IMR-90 (cell line): Measurements from ENCODE around the gene SOX5. TPM values are rescaled to one million over a fixed set of nuclear protein-coding genes. Genes with fewer than 3 reads are reported as not detected.

Source experiments
- ATAC-seq: fragments of 200-7000 bp; cut with Tn5 transposase; 2 replicates; pipeline ENCODE4 v1.9.1; 2020; ENCODE audit warnings: low read depth, mild to moderate bottlenecking, moderate library complexity
- BruUV-seq: library from RNA; stranded (reverse); fragments of 400-500 nt; replicated peaks from 2 replicates; lab custom pipeline; 2021; lab: Mats Ljungman, UMichigan
- CTCF ChIA-PET: fragments of 300-600 bp; formaldehyde crosslinking; extraction: SDS; loops from one replicate; lab custom pipeline; 2021; ENCODE audit warnings: antibody characterized with exemption; lab: Yijun Ruan, JAX
- POLR2A ChIA-PET: fragments of 300-600 bp; sonication (Branson Sonifier 250); formaldehyde crosslinking; loops from one replicate; lab custom pipeline; 2022; ENCODE audit warnings: antibody characterized with exemption; ENCODE audit not compliant: unreplicated experiment; lab: Charles Lee
- DNase-seq: peaks from one replicate; pipeline ENCODE4 v3.0.0; 2013
- H2AFZ ChIP-seq: replicated peaks from 2 replicates; pipeline ENCODE3; 2013; ENCODE audit warnings: low read length, mild to moderate bottlenecking; ENCODE audit not compliant: poor library complexity
- H2AK5ac ChIP-seq: 2 replicates; pipeline ENCODE4 v1.6.1; 2013; ENCODE audit warnings: low read depth, low read length, inconsistent platforms
- H2AK9ac ChIP-seq: replicated peaks from 2 replicates; pipeline ENCODE3; 2013; ENCODE audit warnings: mild to moderate bottlenecking, low read depth, low read length, moderate library complexity; ENCODE audit not compliant: poor library complexity
- H2BK120ac ChIP-seq: 2 replicates; pipeline ENCODE4 v1.6.1; 2013; ENCODE audit warnings: low read depth, low read length, inconsistent platforms
- H2BK15ac ChIP-seq: 3 replicates; pipeline ENCODE4 v1.6.1; 2013; ENCODE audit warnings: low read depth, low read length, inconsistent platforms
- H2BK20ac ChIP-seq: 2 replicates; pipeline ENCODE4 v1.6.1; 2013; ENCODE audit warnings: low read depth, mild to moderate bottlenecking, inconsistent platforms, low read length, moderate library complexity
- H2BK5ac ChIP-seq: 2 replicates; pipeline ENCODE4 v1.6.1; 2013; ENCODE audit warnings: mild to moderate bottlenecking, low read depth, low read length, inconsistent platforms; ENCODE audit not compliant: poor library complexity, severe bottlenecking
- H3K14ac ChIP-seq: replicated peaks from 2 replicates; pipeline ENCODE4 v1.6.1; 2013; ENCODE audit warnings: low read depth, low read length, inconsistent platforms
- H3K18ac ChIP-seq: 2 replicates; pipeline ENCODE4 v1.6.1; 2013; ENCODE audit warnings: low read depth, low read length, control low read depth
- H3K23ac ChIP-seq: 2 replicates; pipeline ENCODE4 v1.6.1; 2013; ENCODE audit warnings: low read depth, low read length, inconsistent platforms
- H3K27ac ChIP-seq: 2 replicates; pipeline ENCODE4 v1.5.1; 2013; ENCODE audit warnings: mild to moderate bottlenecking, control low read depth, low read length; ENCODE audit not compliant: insufficient read depth
- H3K27me3 ChIP-seq: 2 replicates; pipeline ENCODE4 v1.6.1; 2013; ENCODE audit warnings: low read length; ENCODE audit not compliant: control insufficient read depth, insufficient read depth
- H3K36me3 ChIP-seq: 2 replicates; pipeline ENCODE4 v1.6.1; 2013; ENCODE audit warnings: low read length, mixed read lengths; ENCODE audit not compliant: control insufficient read depth, insufficient read depth
- H3K4ac ChIP-seq: 2 replicates; pipeline ENCODE4 v1.6.1; 2013; ENCODE audit warnings: low read depth, low read length, inconsistent platforms
- H3K4me1 ChIP-seq: 2 replicates; pipeline ENCODE4 v1.6.1; 2013; ENCODE audit warnings: low read length, mixed read lengths; ENCODE audit not compliant: control insufficient read depth, insufficient read depth
- H3K4me2 ChIP-seq: 2 replicates; pipeline ENCODE4 v1.6.1; 2013; ENCODE audit warnings: low read depth, mild to moderate bottlenecking, control low read depth, low read length, moderate library complexity
- H3K4me3 ChIP-seq: 2 replicates; pipeline ENCODE4 v1.5.1; 2013; ENCODE audit warnings: low read depth, mild to moderate bottlenecking, control low read depth, low read length, moderate library complexity; ENCODE audit not compliant: insufficient read depth
- H3K56ac ChIP-seq: 2 replicates; pipeline ENCODE4 v1.6.1; 2013; ENCODE audit warnings: low read length, inconsistent platforms; ENCODE audit not compliant: insufficient read depth; ENCODE audit errors: extremely low read depth
- H3K79me1 ChIP-seq, 2 experiments: 2 replicates each; pipeline ENCODE4 v1.6.1; 2013; ENCODE audit warnings: low read length in 2 of 2, inconsistent platforms in 1 of 2, low read depth in 1 of 2
- H3K9ac ChIP-seq: 2 replicates; pipeline ENCODE4 v1.6.1; 2013; ENCODE audit warnings: low read depth, low read length, control low read depth
- H3K9me1 ChIP-seq: 2 replicates; pipeline ENCODE4 v1.6.1; 2013; ENCODE audit warnings: low read length, inconsistent platforms; ENCODE audit not compliant: insufficient read depth
- H3K9me3 ChIP-seq: 2 replicates; pipeline ENCODE4 v1.6.1; 2013; ENCODE audit warnings: low read length; ENCODE audit not compliant: control insufficient read depth, insufficient read depth
- H4K20me1 ChIP-seq: 2 replicates; pipeline ENCODE4 v1.6.1; 2013; ENCODE audit warnings: low read length, inconsistent platforms; ENCODE audit not compliant: insufficient read depth
- H4K5ac ChIP-seq: 2 replicates; pipeline ENCODE4 v1.6.1; 2013; ENCODE audit warnings: mild to moderate bottlenecking, low read depth, low read length, control low read depth
- H4K8ac ChIP-seq, 2 experiments: 2 replicates each; pipeline ENCODE4 v1.6.1; 2013; ENCODE audit warnings: low read depth in 2 of 2, low read length in 2 of 2, control low read depth in 1 of 2, inconsistent platforms in 1 of 2
- H4K91ac ChIP-seq: 2 replicates; pipeline ENCODE4 v1.6.1; 2013; ENCODE audit warnings: low read depth, low read length, inconsistent platforms; ENCODE audit not compliant: insufficient read depth
- BHLHE40 ChIP-seq: fragments of 150-350 bp; IDR thresholded peaks from 2 replicates; pipeline ENCODE4 v1.6.1; 2016; ENCODE audit warnings: mild to moderate bottlenecking, low read depth, low read length
- MXI1 ChIP-seq: IDR thresholded peaks from 2 replicates; pipeline ENCODE4 v1.6.1; 2012; ENCODE audit warnings: low read depth, mild to moderate bottlenecking, low read length, moderate library complexity, borderline replicate concordance
- NFE2L2 ChIP-seq: fragments of 150-350 bp; IDR thresholded peaks from 2 replicates; pipeline ENCODE4 v1.6.1; 2016; ENCODE audit warnings: low read depth, mild to moderate bottlenecking, low read length
- POLR2A ChIP-seq: IDR thresholded peaks from 2 replicates; pipeline ENCODE4 v1.6.1; 2012; ENCODE audit warnings: mild to moderate bottlenecking, low read depth, low read length
- SMC3 ChIP-seq: fragments of 150-350 bp; IDR thresholded peaks from 2 replicates; pipeline ENCODE4 v1.6.1; 2016; ENCODE audit warnings: low read depth, mild to moderate bottlenecking, antibody characterized with exemption, low read length, moderate library complexity
- WGBS, 2 experiments: methylation state at CpG; one replicate each; pipeline versions ENCODE4 v1.1.5 to v1.1.7; 2013; ENCODE audit warnings: missing lambda C conversion rate in 2 of 2; ENCODE audit not compliant: insufficient read length in 1 of 2; ENCODE audit errors: extremely low coverage in 2 of 2; 5-methylcytosine and 5-hydroxymethylcytosine counted together
- dilution Hi-C: fragments of 300-500 bp; cut with HindIII; formaldehyde crosslinking; loops from one replicate; pipeline ENCODE4 v1.14.3; 2018; ENCODE audit warnings: low sequenced_read_pairs; ENCODE audit not compliant: unreplicated experiment
- in situ Hi-C: fragments of 300-500 bp; cut with MboI; formaldehyde crosslinking; loops from 3 replicates; pipeline ENCODE4 v1.14.3; 2019; ENCODE audit warnings: low sequenced_read_pairs, inconsistent platforms, mixed read lengths
- intact Hi-C: fragments of 100-400 bp; cut with micrococcal nuclease; formaldehyde crosslinking; loops from 2 replicates; pipeline ENCODE4 v1.10.0; 2022
- polyA plus RNA-seq, 3 experiments: library from polyadenylated mRNA; depleted of rRNA; stranded (reverse); fragments of >200 nt; gene quantifications; 2 replicates each; pipeline ENCODE4 v1.2.3, GENCODE V29; 2012; ENCODE audit warnings: low replicate concordance in 1 of 3
- total RNA-seq: library from RNA; depleted of rRNA; stranded (reverse); fragments of >200 nt; gene quantifications from 2 replicates; pipeline ENCODE4 v1.2.3, GENCODE V29; 2012

SOX5 gene
- total and polyA plus RNA-seq, 2 of the 4 experiments (the other 2 are of a cell fraction): 1.1 to 13.1 TPM

- in situ Hi-C loops: no loop called here
- ChIA-PET CTCF (no interaction called here), POLR2A (no interaction called here)
- ATAC-seq (no peak), DNase-seq (no peak)
- H4K20me1 ChIP-seq: no peaks in the 10 kb centered on the region
- H3K9me3 ChIP-seq: no peaks in the 10 kb centered on the region
- no TSS peak for BruUV-seq
- no peaks in the 10 kb centered on the region for H3K9me1 ChIP-seq
- no peak overlapping the region for H4K5ac ChIP-seq
- no peak overlapping the region for H3K9ac ChIP-seq
- no CpG with 5 or more reads among the region's 5 CpGs for WGBS, 2 experiments
- H2AK9ac ChIP-seq: no peak overlapping the region
- H2BK120ac ChIP-seq: no peak overlapping the region
- no peak overlapping the region for H3K18ac ChIP-seq
- no peak overlapping the region for H3K4me2 ChIP-seq
- H2AFZ ChIP-seq: no peak overlapping the region
- H3K36me3 ChIP-seq: no peaks in the 10 kb centered on the region
- H2BK20ac ChIP-seq: no peak overlapping the region
- intact Hi-C loops: no loop called here
- H3K23ac ChIP-seq: no peak overlapping the region
- dilution Hi-C loops: no loop called here
- no peak overlapping the region for H3K27ac ChIP-seq
- no peak overlapping the region for H4K8ac ChIP-seq
- no peaks in the 10 kb centered on the region for H3K27me3 ChIP-seq
- no peak overlapping the region for H2BK5ac ChIP-seq
- H3K4me3 ChIP-seq: no peak overlapping the region
- TF ChIP-seq NFE2L2 (no peak), BHLHE40 (no peak), SMC3 (no peak), MXI1 (no peak), POLR2A (no peak)
- H3K14ac ChIP-seq: no peak overlapping the region
- H3K79me1 ChIP-seq: no peaks in the 10 kb centered on the region
- H2BK15ac ChIP-seq: no peak overlapping the region
- no peak overlapping the region for H4K91ac ChIP-seq
- H3K4me1 ChIP-seq: no peaks in the 10 kb centered on the region
- no peak overlapping the region for H3K4ac ChIP-seq
- H3K56ac ChIP-seq: no peak overlapping the region
- H2AK5ac ChIP-seq: no peak overlapping the region
Observed at GRCh38 chr12:23556661-23557060, 392.8 kb downstream of the SOX5 start.
